Activated T-cell treated with anti-CD3 and anti-CD28 coated beads, Interleukin-2, amount 50 U/mL, for 48 hours (primary cell): ENCODE measurements around the gene ZMYND8.
"Not testable (repeated sequence)": the region's sequence is repeated elsewhere in the genome, so short reads cannot be mapped to it uniquely, and the experiment has no call there.

Source experiments
- DNase-seq, 2 experiments: peaks; one replicate each; pipeline ENCODE4 v3.0.0-alpha.2; 2020

ZMYND8 gene

DNA sequence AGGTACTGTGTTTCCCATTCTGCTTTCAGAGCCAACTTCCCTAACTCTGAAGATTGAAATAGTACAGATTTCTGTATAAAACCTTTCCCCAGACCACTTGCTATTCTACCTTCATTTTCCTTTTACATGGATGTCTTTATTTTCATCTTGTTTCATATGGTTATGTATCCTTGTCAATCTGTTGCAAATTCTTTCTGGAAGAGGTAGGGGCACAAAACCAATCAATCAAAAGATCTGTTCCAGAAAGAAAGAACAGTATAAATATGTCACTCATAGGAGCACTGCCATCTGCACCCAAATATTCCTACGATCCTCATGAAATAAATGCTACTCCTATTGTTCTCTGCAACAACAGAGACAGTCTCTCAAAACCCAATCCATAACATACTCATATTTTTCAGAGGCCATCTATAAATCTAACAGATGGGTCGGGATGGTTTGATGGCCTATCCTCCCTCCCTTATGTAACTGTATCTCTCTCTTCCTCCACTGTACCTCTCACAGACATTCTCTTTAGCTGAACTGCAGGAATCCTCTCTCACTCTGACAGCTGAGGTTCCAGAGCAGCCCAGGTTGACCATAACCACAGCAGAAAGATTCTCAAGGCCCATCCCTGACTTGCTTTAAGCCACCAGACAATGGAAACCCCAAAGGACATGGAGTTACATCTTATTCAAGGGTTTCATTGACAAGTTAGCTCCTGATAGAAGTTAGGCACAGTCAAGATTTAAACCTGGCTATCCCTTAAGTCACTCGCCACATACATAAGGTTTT lies 112.8 kb downstream of the ZMYND8 start:
- no peak for DNase-seq

DNA sequence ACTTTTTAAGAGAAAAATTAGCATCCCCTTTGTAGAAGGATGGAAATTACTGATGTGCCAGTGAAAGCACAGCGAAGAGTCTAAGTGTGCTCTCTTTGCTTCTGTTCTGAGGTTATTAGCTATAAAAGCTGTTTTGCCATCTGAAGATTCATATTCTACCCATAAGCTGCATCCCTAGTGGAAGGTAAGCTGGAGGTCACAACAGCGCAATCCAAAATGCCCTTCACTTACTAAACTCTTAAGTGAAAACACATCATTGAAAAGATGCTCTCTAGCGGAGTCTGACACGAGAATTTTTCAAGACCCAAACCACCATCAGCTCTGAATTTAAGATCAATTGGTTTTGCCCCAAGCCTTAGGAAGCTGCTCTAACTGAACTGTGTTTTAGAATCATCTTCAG lies 113.5 kb downstream of the ZMYND8 start:
- DNase-seq = no peak

DNA sequence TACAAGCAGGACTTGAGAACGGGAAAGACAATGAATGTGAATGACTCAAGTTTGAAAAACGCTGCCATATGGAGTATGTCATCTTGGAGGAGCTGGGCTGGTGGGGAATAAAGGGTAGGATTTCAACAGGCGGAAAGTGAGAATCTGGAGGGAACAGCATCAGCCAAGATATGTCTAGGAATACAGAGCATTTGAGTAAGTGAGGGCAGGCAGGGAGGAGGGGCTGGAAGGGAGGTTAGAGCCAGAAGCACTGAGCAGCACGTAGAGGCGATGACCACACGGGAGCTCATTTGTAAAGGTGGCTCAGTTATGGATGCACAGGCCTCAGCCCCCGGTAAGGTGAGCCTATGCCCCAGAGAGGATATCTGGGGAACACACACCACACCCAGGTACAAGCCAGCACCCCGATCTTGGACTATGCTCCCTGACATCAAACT lies 115.1 kb downstream of the ZMYND8 start:
- DNase-seq = no peak

DNA sequence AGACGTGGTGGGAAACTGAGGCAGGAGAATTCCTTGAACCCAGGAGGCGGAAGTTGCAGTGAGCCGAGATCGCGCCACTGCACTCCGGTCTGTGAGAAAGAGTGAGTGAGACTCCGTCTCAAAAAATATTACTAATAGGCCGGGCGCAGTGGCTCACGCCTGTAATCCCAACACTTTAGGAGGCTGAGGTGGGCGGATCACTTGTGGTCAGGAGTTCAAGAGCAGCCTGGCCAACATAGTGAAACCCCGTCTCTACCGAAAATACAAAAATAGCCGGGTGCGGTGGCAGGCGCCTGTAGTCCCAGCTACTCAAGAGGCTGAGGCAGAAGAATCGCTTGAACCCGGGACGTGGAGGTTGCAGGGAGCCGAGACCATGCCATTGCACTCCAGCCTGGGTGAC lies 116.4 kb downstream of the ZMYND8 start:
- DNase-seq = not testable (repeated sequence)

- DNase-seq = no peak
Measured at GRCh38 chr20:47239719-47240067, 116.8 kb downstream of the ZMYND8 start.

GRCh38 chr20:47238780-47239718 lies 117.5 kb downstream of the ZMYND8 start:
- DNase-seq = no peak

DNA sequence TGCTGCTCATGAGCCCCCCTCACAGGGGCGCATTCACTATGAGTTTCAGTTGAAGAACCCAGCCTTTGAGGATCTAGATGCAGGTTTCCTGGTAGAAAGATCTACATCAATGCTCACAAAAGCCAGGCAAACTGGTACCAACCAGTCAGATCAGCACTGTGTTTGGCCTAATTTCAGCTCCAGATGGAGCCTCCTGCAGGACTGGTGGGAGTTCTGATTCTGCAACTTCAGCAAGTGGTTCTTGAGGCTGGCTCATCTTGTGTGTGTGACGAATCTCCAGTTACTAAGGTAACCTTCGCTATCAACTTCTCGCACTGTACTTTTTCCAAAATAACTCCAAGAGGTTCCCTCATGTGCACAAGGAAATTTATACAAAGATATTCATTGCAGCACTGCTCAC lies 118.8 kb downstream of the ZMYND8 start:
- no peak for DNase-seq

GRCh38 chr20:47236639-47236900 lies 119.9 kb downstream of the ZMYND8 start:
- no peak for DNase-seq

GRCh38 chr20:47235853-47236638 lies 120.5 kb downstream of the ZMYND8 start:
- no peak for DNase-seq

- DNase-seq = no peak
Measured at GRCh38 chr20:47235111-47235510, 121.4 kb downstream of the ZMYND8 start.

GRCh38 chr20:47233333-47234188 lies 122.9 kb downstream of the ZMYND8 start:
- no peak for DNase-seq

GRCh38 chr20:47232518-47232917 lies 124.0 kb downstream of the ZMYND8 start:
- no peak for DNase-seq

DNA sequence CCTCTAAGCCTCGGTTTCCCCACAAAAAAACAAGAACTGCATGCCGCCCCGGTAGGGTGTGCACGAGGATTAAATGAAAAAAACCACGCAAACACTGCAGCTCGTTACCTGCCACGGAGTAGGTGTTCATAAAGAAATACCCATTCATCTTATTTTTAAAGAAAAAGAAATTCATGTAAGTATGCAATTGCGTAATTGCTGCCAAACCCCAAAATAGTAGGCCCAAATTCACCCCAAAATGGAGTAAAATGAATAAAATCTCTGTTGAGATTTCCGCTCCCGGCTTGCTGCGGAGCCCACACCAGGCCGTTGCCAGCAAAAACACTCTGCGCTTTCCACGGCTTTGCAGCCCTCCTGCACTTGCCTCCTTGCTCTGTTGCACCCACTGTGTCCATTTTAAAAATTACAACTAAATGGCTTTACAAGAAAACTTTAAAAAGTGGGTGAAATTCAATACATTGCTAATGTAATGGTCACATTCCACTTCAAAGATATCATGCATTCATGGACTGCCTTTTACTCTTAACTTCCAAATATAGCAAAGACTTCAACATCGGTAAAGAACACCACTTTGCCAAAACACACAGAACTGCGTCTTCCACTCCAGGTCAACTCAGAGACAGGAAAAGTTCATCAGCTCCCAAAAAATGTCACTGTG lies 125.0 kb downstream of the ZMYND8 start:
- DNase-seq = no peak

DNA sequence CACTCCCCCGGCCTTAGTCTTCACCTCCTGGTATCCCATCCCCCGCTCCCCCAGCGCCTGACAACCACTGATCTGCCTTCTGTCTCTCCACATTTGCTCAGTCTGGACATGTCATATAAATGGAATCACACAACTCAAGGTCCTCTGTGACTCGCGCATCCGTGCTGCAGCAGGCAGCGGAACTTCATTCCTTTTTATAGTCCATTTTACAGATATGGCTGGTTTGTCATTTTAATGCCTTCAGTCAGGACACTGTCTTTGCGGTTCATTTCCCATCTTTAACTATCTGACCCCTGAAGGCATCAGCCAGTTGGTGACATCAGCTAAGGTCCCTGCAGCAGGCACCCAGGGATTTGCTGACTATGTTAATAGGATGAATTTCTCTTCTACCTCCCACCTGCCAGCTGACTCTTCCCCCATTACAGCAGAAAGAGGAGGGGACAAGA lies 125.7 kb downstream of the ZMYND8 start:
- no peak for DNase-seq

DNA sequence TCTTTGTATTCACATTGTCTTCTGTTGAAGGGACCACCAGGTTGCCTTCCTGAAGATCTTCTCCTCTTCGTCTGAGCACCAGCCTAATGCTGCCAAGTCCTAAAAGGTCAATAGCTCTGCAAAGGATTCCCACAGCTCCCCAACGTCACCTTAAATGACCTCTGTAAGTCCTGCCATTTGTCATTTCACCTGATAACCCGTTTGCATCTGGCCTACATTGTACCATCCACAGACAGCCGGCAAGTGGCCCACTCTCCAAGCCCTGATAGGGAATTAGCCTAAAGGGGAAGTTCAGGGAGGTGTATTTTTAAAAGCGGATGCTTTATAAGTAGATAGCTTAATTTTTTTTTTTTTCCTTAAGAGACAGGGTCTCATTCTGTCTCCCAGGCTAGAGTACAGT lies 127.8 kb downstream of the ZMYND8 start:
- no peak for DNase-seq

- no peak for DNase-seq
Measured at GRCh38 chr20:47227576-47227975, 128.9 kb downstream of the ZMYND8 start.

- no peak for DNase-seq
Measured at GRCh38 chr20:47227119-47227518, 129.4 kb downstream of the ZMYND8 start.

DNA sequence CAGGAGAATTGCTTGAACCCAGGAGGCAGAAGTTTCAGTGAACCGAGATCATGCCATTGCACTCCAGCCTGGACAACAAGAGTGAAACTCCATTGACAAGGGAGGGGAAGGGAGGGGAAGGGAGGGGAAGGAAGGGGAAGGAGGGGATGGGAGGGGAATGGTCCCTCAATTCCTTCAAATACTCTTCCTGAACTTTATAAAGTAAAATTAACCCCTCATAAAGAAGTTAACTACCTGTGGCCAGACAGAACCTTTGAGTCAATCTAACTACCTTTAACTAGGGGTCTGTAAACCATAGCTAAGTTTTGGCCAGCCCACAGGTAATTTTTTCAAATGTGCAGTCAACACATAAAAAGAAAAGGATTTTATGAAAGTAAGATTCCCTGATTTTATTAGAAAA lies 131.0 kb downstream of the ZMYND8 start:
- no peak for DNase-seq

DNA sequence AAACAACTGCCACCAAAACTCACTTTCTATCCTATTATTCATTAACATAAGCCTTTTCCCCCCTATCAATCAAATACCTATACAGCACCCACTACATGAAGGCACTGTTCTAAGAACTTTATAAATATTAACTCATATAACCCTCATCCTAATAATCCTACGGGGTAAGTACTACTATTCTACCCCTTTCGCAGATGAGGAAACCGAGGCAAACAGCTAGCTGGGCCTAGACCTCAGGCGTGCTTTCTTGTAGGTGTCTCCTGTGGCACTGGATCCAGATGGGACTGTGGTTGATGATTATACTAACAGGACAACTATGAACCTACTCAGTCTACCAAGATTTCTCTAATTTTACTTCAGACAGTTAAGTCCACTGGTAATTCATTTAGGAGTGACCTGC lies 131.6 kb downstream of the ZMYND8 start:
- no peak for DNase-seq

- DNase-seq = no peak
Measured at GRCh38 chr20:47224300-47224791, 132.2 kb downstream of the ZMYND8 start.

- no peak for DNase-seq
Measured at GRCh38 chr20:47223896-47224295, 132.6 kb downstream of the ZMYND8 start.
